DOHH2 (cell line): ENCODE results near the gene FREM3.

Experiments
- CTCF ChIP-seq: fragments of 200-600 bp; sonication (generic); IDR thresholded peaks from one replicate; pipeline ENCODE4 v1.5.1; 2014; ENCODE audit warnings: antibody characterized with exemption, mild to moderate bottlenecking, low read depth, low read length; ENCODE audit not compliant: poor library complexity, severe bottlenecking
- EZH2phosphoT487 ChIP-seq: fragments of 200-600 bp; sonication (generic); IDR thresholded peaks from 2 replicates; pipeline ENCODE4 v1.6.1; 2017; ENCODE audit warnings: borderline replicate concordance, mild to moderate bottlenecking, antibody characterized with exemption, low read length, moderate library complexity, mixed read lengths

- no peak for TF ChIP-seq CTCF
- no peak for TF ChIP-seq EZH2phosphoT487
Measured at GRCh38 chr4:143634763-143635162, 65.7 kb downstream of the FREM3 start.
